Measurements from ENCODE around the gene PRKG1. TPM values are rescaled to one million over a fixed set of nuclear protein-coding genes. Genes with fewer than 3 reads are reported as not detected.

The PRKG1 gene
- total and polyA plus RNA-seq, 2 of the 4 experiments (the other 2 are of a cell fraction): 3.5 to 18.3 TPM

DNA sequence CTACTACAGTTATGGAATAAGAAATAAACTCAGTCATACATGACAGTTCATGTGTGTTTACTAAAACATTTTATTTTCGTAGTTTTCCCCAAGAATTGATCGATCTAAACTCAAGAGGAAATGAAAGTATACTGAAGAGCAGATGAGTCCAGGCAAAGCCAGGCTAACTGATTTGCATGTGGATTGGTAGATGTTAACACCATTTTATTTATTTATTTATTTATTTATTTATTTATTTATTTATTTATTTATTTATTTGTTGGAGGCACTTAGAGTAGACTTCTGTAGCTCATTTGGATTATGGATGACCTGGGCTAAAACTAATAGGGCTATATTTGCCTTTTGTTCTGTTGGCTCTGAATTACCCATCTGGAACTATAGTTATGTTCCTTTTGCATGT lies 1171.3 kb downstream of the PRKG1 start:
- TF ChIP-seq RCOR1 (IDR thresholded peaks at IDR 0.05; ENCODE audit: insufficient replicate concordance, low read length): no peak
- no peak for TF ChIP-seq RAD21 (IDR thresholded peaks at IDR 0.05; ENCODE audit: low read length)
- no peak for TF ChIP-seq CHD1 (IDR thresholded peaks at IDR 0.05; ENCODE audit: low read depth, low read length)
- TF ChIP-seq MXI1 (IDR thresholded peaks at IDR 0.05; ENCODE audit: borderline replicate concordance, low read depth, low read length): no peak
- TF ChIP-seq FOS (IDR thresholded peaks at IDR 0.05; ENCODE audit: low read depth, low read length): no peak
- TF ChIP-seq, protein P1, sequence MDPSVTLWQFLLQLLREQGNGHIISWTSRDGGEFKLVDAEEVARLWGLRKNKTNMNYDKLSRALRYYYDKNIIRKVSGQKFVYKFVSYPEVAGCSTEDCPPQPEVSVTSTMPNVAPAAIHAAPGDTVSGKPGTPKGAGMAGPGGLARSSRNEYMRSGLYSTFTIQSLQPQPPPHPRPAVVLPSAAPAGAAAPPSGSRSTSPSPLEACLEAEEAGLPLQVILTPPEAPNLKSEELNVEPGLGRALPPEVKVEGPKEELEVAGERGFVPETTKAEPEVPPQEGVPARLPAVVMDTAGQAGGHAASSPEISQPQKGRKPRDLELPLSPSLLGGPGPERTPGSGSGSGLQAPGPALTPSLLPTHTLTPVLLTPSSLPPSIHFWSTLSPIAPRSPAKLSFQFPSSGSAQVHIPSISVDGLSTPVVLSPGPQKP (IDR thresholded peaks at IDR 0.05; ENCODE audit: borderline replicate concordance, low read depth, low read length): no peak
- TF ChIP-seq MAFK (IDR thresholded peaks at IDR 0.05; ENCODE audit: low read depth, low read length): no peak
- TF ChIP-seq MAZ (IDR thresholded peaks at IDR 0.05; ENCODE audit: borderline replicate concordance, low read depth, low read length): no peak
- TF ChIP-seq, protein P2, sequence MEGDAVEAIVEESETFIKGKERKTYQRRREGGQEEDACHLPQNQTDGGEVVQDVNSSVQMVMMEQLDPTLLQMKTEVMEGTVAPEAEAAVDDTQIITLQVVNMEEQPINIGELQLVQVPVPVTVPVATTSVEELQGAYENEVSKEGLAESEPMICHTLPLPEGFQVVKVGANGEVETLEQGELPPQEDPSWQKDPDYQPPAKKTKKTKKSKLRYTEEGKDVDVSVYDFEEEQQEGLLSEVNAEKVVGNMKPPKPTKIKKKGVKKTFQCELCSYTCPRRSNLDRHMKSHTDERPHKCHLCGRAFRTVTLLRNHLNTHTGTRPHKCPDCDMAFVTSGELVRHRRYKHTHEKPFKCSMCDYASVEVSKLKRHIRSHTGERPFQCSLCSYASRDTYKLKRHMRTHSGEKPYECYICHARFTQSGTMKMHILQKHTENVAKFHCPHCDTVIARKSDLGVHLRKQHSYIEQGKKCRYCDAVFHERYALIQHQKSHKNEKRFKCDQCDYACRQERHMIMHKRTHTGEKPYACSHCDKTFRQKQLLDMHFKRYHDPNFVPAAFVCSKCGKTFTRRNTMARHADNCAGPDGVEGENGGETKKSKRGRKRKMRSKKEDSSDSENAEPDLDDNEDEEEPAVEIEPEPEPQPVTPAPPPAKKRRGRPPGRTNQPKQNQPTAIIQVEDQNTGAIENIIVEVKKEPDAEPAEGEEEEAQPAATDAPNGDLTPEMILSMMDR (conservative IDR thresholded peaks at IDR 0.05; ENCODE audit: low read depth, low read length): no peak
- TF ChIP-seq CEBPB (IDR thresholded peaks at IDR 0.05; ENCODE audit: low read depth, low read length): no peak
- no peak for TF ChIP-seq POLR2A (IDR thresholded peaks at IDR 0.05; ENCODE audit: low read depth, low read length)
- TF ChIP-seq NFE2L2 (IDR thresholded peaks at IDR 0.05; ENCODE audit: low read depth, low read length): no peak
- TF ChIP-seq, protein P3, sequence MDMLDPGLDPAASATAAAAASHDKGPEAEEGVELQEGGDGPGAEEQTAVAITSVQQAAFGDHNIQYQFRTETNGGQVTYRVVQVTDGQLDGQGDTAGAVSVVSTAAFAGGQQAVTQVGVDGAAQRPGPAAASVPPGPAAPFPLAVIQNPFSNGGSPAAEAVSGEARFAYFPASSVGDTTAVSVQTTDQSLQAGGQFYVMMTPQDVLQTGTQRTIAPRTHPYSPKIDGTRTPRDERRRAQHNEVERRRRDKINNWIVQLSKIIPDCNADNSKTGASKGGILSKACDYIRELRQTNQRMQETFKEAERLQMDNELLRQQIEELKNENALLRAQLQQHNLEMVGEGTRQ (IDR thresholded peaks at IDR 0.05; ENCODE audit: low read depth, low read length): no peak
- TF ChIP-seq RFX5 (IDR thresholded peaks at IDR 0.05; ENCODE audit: low read depth, low read length): no peak
- TF ChIP-seq SMC3 (IDR thresholded peaks at IDR 0.05; ENCODE audit: low read depth, low read length): no peak
- TF ChIP-seq BHLHE40 (IDR thresholded peaks at IDR 0.05; ENCODE audit: low read depth, low read length): no peak
- Histone ChIP-seq H2AK5ac (ENCODE audit: low read depth, low read length) (no peak overlapping the region), H3K18ac (ENCODE audit: low read depth, low read length) (no peak overlapping the region), H4K5ac (ENCODE audit: low read depth, low read length) (no peak overlapping the region), H2AK9ac (replicated peaks; ENCODE audit: low read depth, low read length, poor library complexity) (no peak overlapping the region), H3K9me3 (ENCODE audit: control insufficient read depth, insufficient read depth, low read length) (no peaks in the 10 kb centered on the region), H3K23ac (ENCODE audit: low read depth, low read length) (no peak overlapping the region), H3K4me2 (ENCODE audit: low read depth, low read length) (no peak overlapping the region), H4K20me1 (ENCODE audit: insufficient read depth, low read length) (no peaks in the 10 kb centered on the region), H2BK120ac (ENCODE audit: low read depth, low read length) (no peak overlapping the region), H3K79me1 (ENCODE audit: low read depth in 1 of 2, low read length in 2 of 2) (no peaks in the 10 kb centered on the region), H3K36me3 (ENCODE audit: control insufficient read depth, insufficient read depth, low read length) (no peaks in the 10 kb centered on the region), H2BK20ac (ENCODE audit: low read depth, low read length) (no peak overlapping the region), H3K27ac (ENCODE audit: insufficient read depth, low read length) (no peak overlapping the region), H2BK15ac (ENCODE audit: low read depth, low read length) (no peak overlapping the region), H3K14ac (replicated peaks; ENCODE audit: low read depth, low read length) (no peak overlapping the region), H3K4me3 (ENCODE audit: insufficient read depth, low read depth, low read length) (no peak overlapping the region), H4K8ac (ENCODE audit: low read depth in 2 of 2, low read length in 2 of 2) (no peak overlapping the region), H3K27me3 (ENCODE audit: control insufficient read depth, insufficient read depth, low read length) (no peaks in the 10 kb centered on the region), H2BK5ac (ENCODE audit: low read depth, low read length, poor library complexity, severe bottlenecking) (no peak overlapping the region), H4K91ac (ENCODE audit: insufficient read depth, low read depth, low read length) (no peak overlapping the region), H3K9ac (ENCODE audit: low read depth, low read length) (no peak overlapping the region), H3K4me1 (ENCODE audit: control insufficient read depth, insufficient read depth, low read length) (no peaks in the 10 kb centered on the region), H3K56ac (ENCODE audit: extremely low read depth, insufficient read depth, low read length) (no peak overlapping the region), H2AFZ (replicated peaks; ENCODE audit: low read length, poor library complexity) (no peak overlapping the region), H3K9me1 (ENCODE audit: insufficient read depth, low read length) (no peaks in the 10 kb centered on the region), H3K4ac (ENCODE audit: low read depth, low read length) (no peak overlapping the region)
- DNase-seq (no peak), ATAC-seq (ENCODE audit: low read depth) (no peak)
- intact Hi-C loops (cut with micrococcal nuclease): no loop called here
- ChIA-PET CTCF (interaction anchor here (1.0 kb wide), 1 partner anchor 312 kb away, joined by 3 read pairs; no protein-coding TSS in a partner anchor), POLR2A (ENCODE audit: unreplicated experiment) (no interaction called here)
- in situ Hi-C loops (cut with MboI; ENCODE audit: low sequenced_read_pairs): no loop called here
- no CpG with 5 or more reads among the region's 2 CpGs for WGBS, 2 experiments (ENCODE audit: extremely low coverage in 2 of 2, insufficient read length in 1 of 2)
- dilution Hi-C loops (cut with HindIII; ENCODE audit: low sequenced_read_pairs, unreplicated experiment): no loop called here
- no TSS peak for BruUV-seq (replicated peaks)
